Heart left ventricle (tissue), 13 donors: Measurements from ENCODE around the gene ADAM19.

Experiments
- CTCF ChIP-seq, 12 donors: fragments of 200-600 bp; sonication (generic) in 4 of 12; IDR thresholded peaks; one replicate each; pipeline versions ENCODE4 v1.5.0 to v1.8.0; 2018 to 2022; ENCODE audit warnings: antibody characterized with exemption in 12 of 12, mild to moderate bottlenecking in 5 of 12
- POLR2A ChIP-seq, 2 donors: fragments of 450-650 bp; IDR thresholded peaks; one replicate each; pipeline ENCODE4 v1.6.1; 2017; ENCODE audit warnings: antibody characterized with exemption in 2 of 2, mild to moderate bottlenecking in 2 of 2, moderate library complexity in 2 of 2
- donor health status: ischemic (EF 13 %, LVEDD 7.1; RV severe dilation, severe dysfunction).
- donor health status: DM: no; HTN: yes; CAD: no.
- donor health status: DM: no; HTN: no; CAD: no.
- donor health status: ischemic (EF 25% LVEDD 6.9; RV normal size, moderate dysfunction).
- donor health status: ischemic (EF 25% LVEDD 5.7; RV mildly dilated, moderate dysfunction).
- donor health status: ischemic (EF 35%, LVEDD 5.7; RV mildly dilated, moderate dysfunction).
- donor health status: nonischemic (EF 11% LVEDD 7.7; RV severe dilation, severe dysfunction).
- donor health status: DM: yes; HTN: yes; CAD: no.
- donor health status: PGD.
- donor health status: ischemic (EF 29% LVEDD 5.4; RV normal size, mild dysfunction).
- donor health status: nonischemic (EF 23%, LVEDD 6.1; RV moderate dilation, normal function).

- no peak for TF ChIP-seq CTCF (IDR thresholded peaks at IDR 0.05)
- no peak for TF ChIP-seq POLR2A (IDR thresholded peaks at IDR 0.05)
Observed at GRCh38 chr5:157549283-157549629, 26.3 kb downstream of the ADAM19 start.
